Measurements from ENCODE around the gene SLC13A3. TPM values are rescaled to one million over a fixed set of nuclear protein-coding genes. Genes with fewer than 3 reads are reported as not detected.

The SLC13A3 gene
- total RNA-seq, 4 donors from 2014 or later = 0.62 to 1.6 (median 0.80) TPM

- TF ChIP-seq POLR2A (IDR thresholded peaks at IDR 0.05) (no peak), EP300 (IDR thresholded peaks at IDR 0.05) (no peak), POLR2AphosphoS5 (IDR thresholded peaks at IDR 0.05) (no peak), CTCF (IDR thresholded peaks at IDR 0.05) (no peak)
- no peak overlapping the region for H3K4me3 ChIP-seq
- no peak for ATAC-seq
Measured at GRCh38 chr20:46630306-46630705, 21.0 kb downstream of the SLC13A3 start.

GRCh38 chr20:46629341-46629740, 21.9 kb downstream of the SLC13A3 start:
- no peak for TF ChIP-seq CTCF (IDR thresholded peaks at IDR 0.05)
- TF ChIP-seq EP300 (IDR thresholded peaks at IDR 0.05) = no peak
- no peak for TF ChIP-seq POLR2AphosphoS5 (IDR thresholded peaks at IDR 0.05)
- TF ChIP-seq POLR2A (IDR thresholded peaks at IDR 0.05) = no peak
- no peaks in the 10 kb centered on the region for H3K27me3 ChIP-seq

More at GRCh38 chr20:46630306-46630705, 21.0 kb downstream of the SLC13A3 start:
- Histone ChIP-seq H3K27me3 (no peaks in the 10 kb centered on the region), H3K9me3 (peaks cover 0 to 37% (median 0%) of the 10 kb centered on the region in 3 donors), H3K27ac (no peak overlapping the region), H3K36me3 (no peaks in the 10 kb centered on the region), H3K4me1 (no peaks in the 10 kb centered on the region)
- 73 to 88% methylated on average over 5 of the region's 5 CpGs for WGBS, 2 donors (ENCODE audit: low coverage in 1 of 2)

GRCh38 chr20:46627234-46627633, 24.0 kb downstream of the SLC13A3 start:
- WGBS, 2 donors (ENCODE audit: low coverage in 1 of 2) = 46 to 60% methylated on average over 1 of the region's 4 CpGs
- Histone ChIP-seq H3K36me3 (no peaks in the 10 kb centered on the region), H3K27me3 (no peaks in the 10 kb centered on the region), H3K9me3 (peaks cover 0 to 53% (median 0%) of the 10 kb centered on the region in 3 donors), H3K4me3 (no peak overlapping the region), H3K4me1 (no peaks in the 10 kb centered on the region), H3K27ac (no peak overlapping the region)
- ATAC-seq = no peak
- TF ChIP-seq POLR2AphosphoS5 (IDR thresholded peaks at IDR 0.05) (no peak), EP300 (IDR thresholded peaks at IDR 0.05) (no peak), POLR2A (IDR thresholded peaks at IDR 0.05) (no peak), CTCF (IDR thresholded peaks at IDR 0.05) (no peak)

More at GRCh38 chr20:46629341-46629740, 21.9 kb downstream of the SLC13A3 start:
- Histone ChIP-seq H3K36me3 (no peaks in the 10 kb centered on the region), H3K27ac (no peak overlapping the region), H3K9me3 (peaks cover 0 to 46% (median 0%) of the 10 kb centered on the region in 3 donors), H3K4me3 (no peak overlapping the region), H3K4me1 (no peaks in the 10 kb centered on the region)
- ATAC-seq = no peak

GRCh38 chr20:46626758-46627157, 24.5 kb downstream of the SLC13A3 start:
- Histone ChIP-seq H3K27me3 (no peaks in the 10 kb centered on the region), H3K9me3 (peaks cover 0 to 53% (median 0%) of the 10 kb centered on the region in 3 donors), H3K36me3 (no peaks in the 10 kb centered on the region), H3K4me3 (no peak overlapping the region), H3K4me1 (no peaks in the 10 kb centered on the region), H3K27ac (no peak overlapping the region)
- TF ChIP-seq POLR2AphosphoS5 (IDR thresholded peaks at IDR 0.05) (no peak), CTCF (IDR thresholded peaks at IDR 0.05) (no peak), EP300 (IDR thresholded peaks at IDR 0.05) (no peak), POLR2A (IDR thresholded peaks at IDR 0.05) (no peak)
- no peak for ATAC-seq
- 58 to 63% methylated on average over 2 to 4 of the region's 4 CpGs for WGBS, 2 donors (ENCODE audit: low coverage in 1 of 2)

GRCh38 chr20:46625875-46626373, 25.3 kb downstream of the SLC13A3 start:
- Histone ChIP-seq H3K9me3 (peaks cover 0 to 47% (median 0%) of the 10 kb centered on the region in 3 donors), H3K36me3 (no peaks in the 10 kb centered on the region), H3K27me3 (no peaks in the 10 kb centered on the region), H3K27ac (no peak overlapping the region), H3K4me3 (no peak overlapping the region), H3K4me1 (no peaks in the 10 kb centered on the region)
- TF ChIP-seq CTCF (IDR thresholded peaks at IDR 0.05) (no peak), POLR2AphosphoS5 (IDR thresholded peaks at IDR 0.05) (no peak), EP300 (IDR thresholded peaks at IDR 0.05) (no peak), POLR2A (IDR thresholded peaks at IDR 0.05) (no peak)
- 100% methylated on average over 1 of the region's 1 CpG for WGBS, 2 donors (ENCODE audit: low coverage in 1 of 2)
- no peak for ATAC-seq

All from gastroesophageal sphincter (tissue), 4 donors.